PC-3 (cell line): ENCODE measurements around the gene DUSP6.

ENCODE experiments used
- CTCF ChIP-seq: fragments of 300-600 bp; sonication (generic); conservative IDR thresholded peaks from 2 replicates; pipeline ENCODE4 v1.5.1; 2017; ENCODE audit warnings: antibody characterized with exemption, low read depth, mild to moderate bottlenecking, low read length
- EZH2 ChIP-seq: fragments of 300-600 bp; sonication (generic); IDR thresholded peaks from one replicate; pipeline ENCODE4 v1.6.1; 2017; ENCODE audit warnings: antibody characterized with exemption, mild to moderate bottlenecking, low read length; ENCODE audit not compliant: unreplicated experiment
- EZH2phosphoT487 ChIP-seq: fragments of 300-600 bp; sonication (generic); IDR thresholded peaks from 2 replicates; pipeline ENCODE4 v1.6.1; 2018; ENCODE audit warnings: mild to moderate bottlenecking, antibody characterized with exemption, low read length, borderline replicate concordance

GRCh38 chr12:89350630-89351488, 1.4 kb downstream of the DUSP6 start:
- TF ChIP-seq EZH2: no peak
- TF ChIP-seq CTCF: no peak
- no peak for TF ChIP-seq EZH2phosphoT487
